Stimulated activated CD8-positive, alpha-beta memory T cell treated with anti-CD3 and anti-CD28 coated beads, Interleukin-12 subunit alpha, Interleukin-12 subunit beta, amount 100 ng/mL, for 24 hours (primary cell): ENCODE results near the gene PCGF5.
"Not testable (repeated sequence)": the region's sequence is repeated elsewhere in the genome, so short reads cannot be mapped to it uniquely, and the experiment has no call there.

ENCODE experiments used
- DNase-seq: peaks from one replicate; pipeline ENCODE4 v3.0.0-alpha.2; 2020; ENCODE audit errors: extremely low read depth

Gene PCGF5

GRCh38 chr10:91210014-91210413 lies 10.4 kb upstream of the PCGF5 start:
- DNase-seq = no peak

DNA sequence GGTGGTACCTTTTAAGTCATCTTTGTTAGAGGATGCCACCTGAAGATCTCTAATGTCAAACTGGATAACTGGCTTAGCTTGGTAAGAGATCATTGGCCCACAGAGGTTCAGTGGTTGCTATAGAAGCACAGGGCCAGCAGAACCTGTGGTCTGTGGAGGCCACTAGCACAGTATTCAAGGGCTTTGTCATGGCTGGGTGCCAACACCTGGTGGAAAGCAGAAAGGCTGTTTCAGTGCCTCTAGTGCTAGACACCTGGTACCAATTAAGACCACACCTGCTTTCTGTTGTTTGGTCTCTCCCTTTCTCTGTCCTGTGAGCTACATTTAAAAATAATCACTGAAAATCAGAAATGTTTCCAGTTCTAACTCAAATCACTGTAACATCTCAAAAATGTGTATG lies 10.0 kb upstream of the PCGF5 start:
- DNase-seq = no peak

DNA sequence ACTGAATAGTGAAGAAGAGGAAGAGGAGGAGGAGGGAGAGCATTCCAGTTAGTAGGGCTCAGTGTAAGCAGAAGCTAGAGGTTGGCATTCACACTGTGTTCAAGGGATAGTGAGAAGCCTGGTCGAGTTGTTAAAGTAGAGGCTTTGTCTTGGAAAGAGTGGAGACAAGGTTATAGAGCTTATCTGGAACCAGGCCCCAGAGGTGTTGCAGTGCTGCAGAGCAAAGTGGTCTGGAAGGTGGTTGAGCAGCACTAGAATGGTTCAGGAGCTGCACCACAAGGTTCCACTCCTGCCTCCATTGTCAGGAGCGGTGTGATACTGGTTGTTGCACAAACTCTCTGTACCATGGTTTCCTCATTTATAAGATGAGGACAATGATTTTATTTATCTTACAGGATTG lies 8.8 kb upstream of the PCGF5 start:
- DNase-seq = no peak

GRCh38 chr10:91214911-91215310 lies 5.6 kb upstream of the PCGF5 start:
- DNase-seq = no peak

- DNase-seq = no peak
Observed at GRCh38 chr10:91215384-91215783, 5.1 kb upstream of the PCGF5 start.

DNA sequence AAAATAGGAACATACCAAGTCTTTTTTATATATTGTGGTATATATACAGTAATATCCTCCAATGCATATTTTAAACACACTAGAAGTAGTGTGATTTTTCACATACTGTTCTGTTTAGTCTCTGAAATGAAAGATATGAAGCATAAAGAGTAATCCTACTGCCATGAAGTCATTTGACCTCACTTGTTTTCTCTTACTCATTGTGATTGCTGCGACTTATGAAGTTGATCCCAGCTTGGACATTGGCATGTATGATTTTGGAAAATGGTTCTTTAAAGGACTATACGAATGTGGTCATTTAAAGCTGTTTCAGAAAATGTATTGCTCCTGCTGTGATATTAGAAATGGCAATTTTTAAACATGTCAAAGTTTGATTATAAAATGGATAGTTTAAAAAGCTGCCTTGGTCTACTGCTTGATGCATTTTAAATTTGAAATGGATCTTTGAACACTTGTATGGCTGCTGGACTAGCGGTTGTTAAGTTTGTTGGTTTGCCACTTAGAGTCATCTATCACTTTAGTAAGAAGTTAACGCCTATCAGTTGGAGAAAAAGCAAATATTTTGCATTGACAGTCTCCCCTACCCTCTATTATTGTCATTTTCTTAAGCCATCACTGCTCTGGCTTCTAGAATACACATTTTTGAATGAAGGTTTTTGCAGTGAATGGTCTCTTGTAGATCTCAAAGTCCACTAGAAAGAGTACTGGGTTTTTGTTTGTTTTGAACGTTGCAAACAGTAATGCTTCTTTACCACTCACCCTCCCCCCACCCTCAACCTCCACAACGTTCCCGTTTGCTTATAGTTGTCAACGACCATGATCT lies 881 bp upstream of the PCGF5 start:
- no peak for DNase-seq

DNA sequence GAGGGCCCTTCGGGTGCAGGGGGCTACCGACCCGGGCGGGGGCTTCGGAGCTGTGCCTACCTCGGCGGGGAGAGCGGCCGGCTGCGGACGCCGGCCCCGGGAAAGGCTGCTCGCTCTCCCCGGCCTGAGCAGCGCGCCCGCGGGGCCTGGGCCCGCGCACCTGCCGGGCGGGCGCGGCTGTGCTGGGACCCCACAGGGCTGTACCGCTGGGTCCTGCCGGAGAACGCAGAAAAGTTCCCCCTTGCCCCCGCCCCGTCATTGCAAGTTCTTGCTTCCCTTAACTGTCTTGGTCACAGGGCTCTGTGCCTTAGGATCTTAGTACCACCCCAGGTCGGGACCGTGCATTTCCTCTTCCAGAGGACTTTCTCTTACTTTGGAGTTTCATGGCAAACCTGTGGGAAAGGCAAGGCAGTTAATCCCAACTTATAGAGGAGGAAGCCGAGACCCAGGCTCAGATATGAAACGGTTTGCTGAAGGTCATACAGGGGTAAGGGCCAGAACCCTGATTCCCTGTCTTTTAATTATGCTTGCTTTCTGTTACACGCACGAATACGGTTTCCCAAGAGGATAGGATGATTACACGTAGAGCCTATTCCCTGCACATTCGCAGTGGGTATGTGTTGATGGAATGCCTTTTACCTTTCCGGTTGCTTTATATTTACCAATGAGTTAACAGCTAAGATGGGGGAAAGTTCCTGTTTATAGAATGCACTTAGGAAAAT lies 652 bp downstream of the PCGF5 start:
- no peak for DNase-seq

DNA sequence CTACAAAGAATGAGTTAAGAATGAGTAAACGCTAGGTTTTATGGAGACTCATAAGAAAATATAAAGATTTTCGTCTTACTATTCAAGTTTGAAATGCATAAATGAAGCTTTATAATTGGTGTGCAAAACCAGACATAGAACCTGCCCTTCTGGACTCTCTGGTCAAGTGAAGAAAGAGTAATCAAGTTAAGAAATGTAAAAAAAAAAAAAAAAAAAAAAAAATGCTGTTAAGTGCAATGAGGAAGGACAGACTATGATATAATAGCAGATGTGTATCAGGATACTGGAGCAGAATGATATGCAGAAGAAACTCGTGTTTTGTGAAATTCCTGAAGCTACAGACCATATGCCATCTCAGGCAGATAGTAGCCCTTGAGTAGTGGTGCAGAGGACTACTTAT lies 5.6 kb downstream of the PCGF5 start:
- DNase-seq = no peak

- no peak for DNase-seq
Observed at GRCh38 chr10:91227576-91227975, 7.1 kb downstream of the PCGF5 start.

GRCh38 chr10:91229683-91230082 lies 9.2 kb downstream of the PCGF5 start:
- DNase-seq = no peak

- DNase-seq = no peak
Observed at GRCh38 chr10:91238191-91238590, 17.7 kb downstream of the PCGF5 start.

GRCh38 chr10:91239789-91240188 lies 19.3 kb downstream of the PCGF5 start:
- DNase-seq = no peak

- no peak for DNase-seq
Observed at GRCh38 chr10:91242940-91243339, 22.5 kb downstream of the PCGF5 start.

DNA sequence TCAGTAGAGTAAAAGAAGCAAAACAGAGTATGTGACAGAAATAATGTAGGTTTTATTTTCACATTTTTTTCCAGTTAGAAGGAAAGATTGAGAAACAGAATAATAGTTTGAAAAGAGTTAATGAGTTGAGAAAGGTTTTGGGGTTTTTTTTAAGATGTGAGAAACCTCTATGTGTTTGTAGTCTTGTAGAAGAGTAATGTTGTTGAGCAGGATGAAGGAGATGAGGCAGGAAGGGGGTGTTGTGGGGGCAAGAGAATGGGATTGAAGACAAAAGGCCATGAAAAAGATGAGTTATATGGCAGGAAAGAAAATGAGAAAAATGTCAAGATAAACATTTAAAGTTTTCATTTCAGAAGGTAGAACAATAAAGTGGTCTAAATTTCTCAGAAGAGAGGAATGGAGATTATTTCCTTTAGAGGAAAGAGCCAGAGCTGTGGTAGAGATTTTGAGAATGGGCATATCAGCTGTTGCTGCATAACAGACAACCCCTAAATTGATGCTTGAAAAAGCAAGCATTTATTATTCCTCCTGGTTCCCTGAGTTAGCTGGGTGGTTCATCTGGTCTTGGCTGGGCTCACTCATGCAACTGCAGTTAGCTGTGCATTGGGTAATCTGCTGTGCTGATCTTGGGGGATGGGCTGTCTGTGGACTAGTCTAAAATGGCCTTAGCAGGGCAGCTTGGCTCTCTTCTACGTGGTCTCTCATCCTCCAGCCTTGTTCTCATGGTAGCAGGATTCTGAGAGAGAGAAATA lies 27.1 kb downstream of the PCGF5 start:
- DNase-seq = no peak

DNA sequence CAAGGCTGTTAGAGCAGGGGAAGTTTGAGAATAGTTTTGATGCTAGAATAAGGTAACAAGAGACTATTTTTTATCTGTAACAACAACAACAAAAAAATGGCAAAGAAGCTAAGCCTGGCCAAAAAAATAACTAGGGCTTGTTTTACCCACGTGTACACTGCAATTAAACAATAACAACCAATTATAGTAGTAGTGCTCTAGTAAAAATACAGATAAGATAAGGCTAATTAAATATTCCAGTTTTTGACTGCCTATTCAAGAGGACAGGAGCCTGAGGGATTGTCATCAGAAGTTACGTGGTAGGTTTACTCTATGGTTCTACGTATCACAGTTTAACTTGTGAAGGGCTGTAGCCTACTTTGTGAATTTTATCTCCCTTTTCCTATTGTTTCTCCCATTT lies 29.2 kb downstream of the PCGF5 start:
- no peak for DNase-seq

DNA sequence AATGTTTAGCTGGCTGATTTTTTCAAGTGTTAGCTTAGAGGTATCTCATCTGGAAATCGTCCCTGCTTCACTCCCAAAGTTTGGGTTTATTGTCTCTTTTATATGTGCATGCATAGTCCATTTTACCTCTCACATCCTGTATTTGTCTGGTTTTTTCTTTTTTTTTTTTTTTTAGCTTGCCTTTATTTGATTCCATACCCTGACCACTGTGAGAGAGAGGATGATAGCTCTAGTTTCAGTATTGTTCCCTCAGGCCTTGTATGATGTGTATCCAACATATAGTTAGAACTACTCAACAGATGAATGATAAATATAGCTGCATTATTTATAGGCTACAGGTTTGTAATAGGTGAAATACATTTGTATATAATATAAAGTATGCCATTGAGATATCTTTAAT lies 29.9 kb downstream of the PCGF5 start:
- no peak for DNase-seq

- DNase-seq = no peak
Observed at GRCh38 chr10:91251430-91252056, 31.1 kb downstream of the PCGF5 start.

- DNase-seq = no peak
Observed at GRCh38 chr10:91253300-91253699, 32.8 kb downstream of the PCGF5 start.

- no peak for DNase-seq
Observed at GRCh38 chr10:91257310-91257709, 36.8 kb downstream of the PCGF5 start.

DNA sequence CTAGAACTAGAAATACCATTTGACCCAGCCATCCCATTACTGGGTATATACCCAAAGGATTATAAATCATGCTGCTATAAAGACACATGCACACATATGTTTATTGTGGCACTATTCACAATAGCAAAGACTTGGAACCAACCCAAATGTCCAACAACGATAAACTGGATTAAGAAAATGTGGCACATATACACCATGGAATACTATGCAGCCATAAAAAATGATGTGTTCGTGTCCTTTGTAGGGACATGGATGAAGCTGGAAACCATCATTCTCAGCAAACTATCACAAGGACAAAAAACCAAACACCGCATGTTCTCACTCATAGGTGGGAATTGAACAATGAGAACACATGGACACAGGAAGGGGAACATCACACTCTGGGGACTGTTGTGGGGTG lies 40.0 kb downstream of the PCGF5 start:
- not testable (repeated sequence) for DNase-seq

- no peak for DNase-seq
Observed at GRCh38 chr10:91271886-91272285, 51.4 kb downstream of the PCGF5 start.

GRCh38 chr10:91284486-91285090 lies 64.1 kb downstream of the PCGF5 start:
- no peak for DNase-seq
